BJ (cell line): Measurements from ENCODE around the gene COMMD9. TPM values are rescaled to one million over a fixed set of nuclear protein-coding genes. Genes with fewer than 3 reads are reported as not detected.

Experiments
- CTCF ChIA-PET: fragments of 350-600 bp; formaldehyde crosslinking; extraction: SDS; loops from one replicate; lab custom pipeline; 2021; ENCODE audit warnings: antibody characterized with exemption, inconsistent platforms; lab: Yijun Ruan, JAX
- POLR2A ChIA-PET: fragments of 300-600 bp; sonication (Branson Sonifier 250); formaldehyde crosslinking; extraction: SDS; loops from one replicate; lab custom pipeline; 2021; ENCODE audit warnings: antibody characterized with exemption; lab: Charles Lee
- DNase-seq: peaks from one replicate; pipeline ENCODE4 v3.0.0-alpha.2; 2011; ENCODE audit warnings: low read depth
- H3K27me3 ChIP-seq: 2 replicates; pipeline ENCODE4 v1.6.0; 2011; ENCODE audit warnings: low read length; ENCODE audit not compliant: control insufficient read depth, insufficient read depth
- H3K36me3 ChIP-seq: 2 replicates; pipeline ENCODE4 v1.5.1; 2011; ENCODE audit warnings: low read length; ENCODE audit not compliant: control insufficient read depth, insufficient read depth
- H3K4me3 ChIP-seq: 2 replicates; pipeline ENCODE4 v1.5.1; 2011; ENCODE audit warnings: low read depth, mild to moderate bottlenecking, control low read depth, low read length
- polyA minus RNA-seq: library from RNA; depleted of rRNA, polyadenylated mRNA; stranded (reverse); fragments of >200 nt; gene quantifications from 2 replicates; pipeline ENCODE4 v1.2.3, GENCODE V29; 2011; rRNA and poly(A)+ RNA removed
- polyA plus RNA-seq: library from polyadenylated mRNA; depleted of rRNA; stranded (reverse); fragments of >200 nt; gene quantifications from 2 replicates; pipeline ENCODE4 v1.2.3, GENCODE V29; 2011; rRNA removed
- TF ChIP-seq, protein P1 (sequence below): IDR thresholded peaks from 2 replicates; pipeline ENCODE4 v1.5.1; 2011; ENCODE audit warnings: low read depth, mild to moderate bottlenecking, control low read depth, inconsistent platforms, low read length, moderate library complexity; ENCODE audit not compliant: insufficient read depth

Gene COMMD9
- 68.1 and 89.9 TPM in 2 replicates for polyA plus RNA-seq
- 39.2 and 67.4 TPM in 2 replicates for polyA minus RNA-seq

DNA sequence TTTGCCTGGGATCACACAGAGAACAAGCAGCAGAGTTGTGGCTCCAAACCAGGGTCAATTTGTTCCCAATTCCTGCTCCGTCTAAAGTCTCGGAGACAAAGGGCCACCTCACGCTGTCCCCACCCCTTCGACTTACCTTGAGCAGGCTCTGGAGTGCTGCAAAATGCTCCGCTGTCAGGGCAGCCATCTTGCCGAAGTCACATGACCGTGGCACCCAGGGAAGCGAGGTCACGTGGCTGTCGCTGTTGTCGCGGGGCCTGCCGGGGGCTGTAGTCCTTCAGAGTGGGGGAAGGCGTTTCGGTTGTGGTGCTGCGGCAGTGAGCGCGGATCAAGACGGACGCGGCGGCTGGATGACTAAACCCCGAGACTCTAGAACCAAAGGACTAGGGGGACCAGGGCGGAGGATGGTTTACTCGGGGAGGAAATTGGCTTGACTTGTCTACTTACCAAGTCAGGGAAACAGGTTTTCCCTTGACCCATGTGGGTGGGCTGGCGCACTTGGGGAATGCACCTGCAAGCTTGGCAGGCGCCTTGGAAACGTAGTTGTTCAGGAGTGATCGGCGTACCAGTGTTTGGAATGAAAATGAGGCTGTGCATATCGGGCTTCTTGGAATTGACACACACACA, at the start of gene COMMD9:
Gene COMMD9, minus strand, starts transcription at position 199 of the 627 bp plus-strand sequence. Its CDS starts 12 bp downstream, at position 187.
- POLR2A ChIA-PET, result no interaction called here

DNA sequence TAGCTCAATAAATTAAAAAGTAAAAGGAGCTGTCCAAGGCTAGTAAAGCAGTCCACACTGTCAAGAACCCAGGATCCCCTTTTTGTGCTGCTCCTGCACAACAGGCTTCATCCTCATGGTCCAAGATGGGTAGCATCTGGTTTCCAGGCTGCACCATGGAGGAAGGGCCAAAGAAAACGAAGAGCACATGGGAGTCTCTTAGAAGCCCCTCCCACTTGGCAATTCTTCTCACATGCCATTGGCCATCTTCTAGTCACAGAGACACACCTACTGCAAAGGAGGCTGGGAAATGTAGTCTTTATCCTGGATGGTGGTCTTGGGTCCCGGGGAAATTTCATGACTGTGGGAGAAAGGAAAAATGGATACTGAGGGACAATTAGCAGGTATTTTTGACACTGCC, 44.7 kb upstream of the COMMD9 start:
- POLR2A ChIA-PET, result no interaction called here

More for the DNA sequence above, at the start of gene COMMD9:
- no peaks in the 10 kb centered on the region for H3K27me3 ChIP-seq
- TF ChIP-seq, protein P1, sequence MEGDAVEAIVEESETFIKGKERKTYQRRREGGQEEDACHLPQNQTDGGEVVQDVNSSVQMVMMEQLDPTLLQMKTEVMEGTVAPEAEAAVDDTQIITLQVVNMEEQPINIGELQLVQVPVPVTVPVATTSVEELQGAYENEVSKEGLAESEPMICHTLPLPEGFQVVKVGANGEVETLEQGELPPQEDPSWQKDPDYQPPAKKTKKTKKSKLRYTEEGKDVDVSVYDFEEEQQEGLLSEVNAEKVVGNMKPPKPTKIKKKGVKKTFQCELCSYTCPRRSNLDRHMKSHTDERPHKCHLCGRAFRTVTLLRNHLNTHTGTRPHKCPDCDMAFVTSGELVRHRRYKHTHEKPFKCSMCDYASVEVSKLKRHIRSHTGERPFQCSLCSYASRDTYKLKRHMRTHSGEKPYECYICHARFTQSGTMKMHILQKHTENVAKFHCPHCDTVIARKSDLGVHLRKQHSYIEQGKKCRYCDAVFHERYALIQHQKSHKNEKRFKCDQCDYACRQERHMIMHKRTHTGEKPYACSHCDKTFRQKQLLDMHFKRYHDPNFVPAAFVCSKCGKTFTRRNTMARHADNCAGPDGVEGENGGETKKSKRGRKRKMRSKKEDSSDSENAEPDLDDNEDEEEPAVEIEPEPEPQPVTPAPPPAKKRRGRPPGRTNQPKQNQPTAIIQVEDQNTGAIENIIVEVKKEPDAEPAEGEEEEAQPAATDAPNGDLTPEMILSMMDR, result no peak
- CTCF ChIA-PET, result interaction anchor here (1.2 to 12.7 kb wide), 5 partner anchors 11 to 457 kb away, joined by 3 to 205 read pairs (median 13); no protein-coding TSS in a partner anchor
- no peaks in the 10 kb centered on the region for H3K36me3 ChIP-seq
- DNase-seq, result peak; percentile 59
- H3K4me3 ChIP-seq, result peak within 1 kb of the TSS; percentile 69

DNA sequence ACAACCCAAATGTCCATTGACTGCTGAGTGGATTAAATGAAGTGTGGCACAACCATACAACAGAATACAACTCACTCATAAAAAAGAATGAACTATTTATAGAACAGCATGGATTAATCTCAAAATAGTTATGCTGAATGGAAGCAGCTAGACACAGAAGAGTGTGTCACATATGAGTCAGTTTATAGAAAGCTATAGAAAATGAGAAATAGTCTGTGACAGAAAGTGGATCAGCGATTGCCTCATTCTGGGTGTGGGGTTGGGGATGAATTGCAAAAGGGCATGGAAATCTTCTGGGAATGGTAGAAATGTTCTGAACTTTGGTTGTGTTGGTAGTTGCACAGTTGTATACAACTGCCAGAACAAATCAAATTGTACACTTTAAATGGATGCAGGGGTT, 44.2 kb upstream of the COMMD9 start:
- no peak overlapping the region for H3K4me3 ChIP-seq
- ChIA-PET CTCF (interaction anchor here (1.2 kb wide), 1 partner anchor 16 kb away, joined by 3 read pairs; no protein-coding TSS in a partner anchor), POLR2A (no interaction called here)
- TF ChIP-seq, protein P1, result no peak
- H3K27me3 ChIP-seq, result no peaks in the 10 kb centered on the region
- no peaks in the 10 kb centered on the region for H3K36me3 ChIP-seq
- DNase-seq, result no peak

More for the DNA sequence above, 44.7 kb upstream of the COMMD9 start:
- no peak overlapping the region for H3K4me3 ChIP-seq
- no peak for DNase-seq
- TF ChIP-seq, protein P1, result no peak
- no peaks in the 10 kb centered on the region for H3K36me3 ChIP-seq
- H3K27me3 ChIP-seq, result no peaks in the 10 kb centered on the region
- CTCF ChIA-PET, result interaction anchor here (1.2 to 1.5 kb wide), 2 partner anchors 16 to 43 kb away, joined by 3 to 4 read pairs; no protein-coding TSS in a partner anchor

DNA sequence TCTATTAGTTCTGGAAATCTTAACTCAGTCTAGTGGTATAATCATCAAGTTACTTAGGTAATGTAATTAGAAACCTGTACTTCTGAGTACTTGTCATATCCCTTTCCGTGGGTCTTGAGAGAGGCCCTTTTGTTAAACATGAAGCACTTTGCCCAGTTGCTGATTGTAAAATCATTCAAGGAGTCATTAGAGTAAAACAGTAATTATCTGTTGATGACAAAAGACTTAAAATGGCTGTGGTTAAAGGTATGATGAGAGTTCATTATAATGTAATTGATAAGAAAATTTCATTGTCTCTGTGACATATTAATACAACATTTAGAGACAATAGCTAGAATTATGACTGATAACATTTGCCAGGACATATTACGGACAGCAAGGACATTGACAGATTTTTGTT, 41.2 kb upstream of the COMMD9 start:
- ChIA-PET POLR2A (no interaction called here), CTCF (no interaction called here)

More for the DNA sequence above, 41.2 kb upstream of the COMMD9 start:
- no peak overlapping the region for H3K4me3 ChIP-seq
- H3K27me3 ChIP-seq, result no peaks in the 10 kb centered on the region
- no peaks in the 10 kb centered on the region for H3K36me3 ChIP-seq
- TF ChIP-seq, protein P1, result no peak
- no peak for DNase-seq
